OCI-LY1 (cell line): ENCODE data around the gene OSCAR.
"Not testable (repeated sequence)": the region's sequence is repeated elsewhere in the genome, so short reads cannot be mapped to it uniquely, and the experiment has no call there.

Experiments
- H2AFZ ChIP-seq: fragments of 200-600 bp; sonication (generic), shearing (Covaris generic); 2 replicates; pipeline ENCODE4 v1.6.0; 2014; ENCODE audit warnings: antibody characterized with exemption, mild to moderate bottlenecking, low read length
- H3F3A ChIP-seq: fragments of 200-600 bp; sonication (generic), shearing (Covaris generic); 2 replicates; pipeline ENCODE4 v1.6.0; 2014; ENCODE audit warnings: mild to moderate bottlenecking, antibody characterized with exemption, low read length, moderate library complexity; ENCODE audit not compliant: insufficient read depth
- H3K27ac ChIP-seq: fragments of 200-600 bp; sonication (generic); 2 replicates; pipeline ENCODE4 v1.5.1; 2014; ENCODE audit warnings: low read length, mixed run types, mild to moderate bottlenecking, low read depth; ENCODE audit not compliant: poor library complexity, severe bottlenecking
- H3K27me3 ChIP-seq: fragments of 200-600 bp; sonication (generic); 2 replicates; pipeline ENCODE4 v1.6.0; 2014; ENCODE audit warnings: antibody characterized with exemption, mild to moderate bottlenecking, low read length, moderate library complexity; ENCODE audit not compliant: insufficient read depth
- H3K36me3 ChIP-seq: fragments of 200-600 bp; sonication (generic); 2 replicates; pipeline ENCODE4 v1.6.1; 2014; ENCODE audit warnings: mild to moderate bottlenecking, antibody characterized with exemption, low read length, moderate library complexity, mixed read lengths; ENCODE audit not compliant: insufficient read depth
- H3K4me1 ChIP-seq: fragments of 200-600 bp; sonication (generic); 2 replicates; pipeline ENCODE4 v1.5.1; 2014; ENCODE audit warnings: mild to moderate bottlenecking, low read length, moderate library complexity; ENCODE audit not compliant: insufficient read depth, severe bottlenecking
- H3K4me2 ChIP-seq: fragments of 200-600 bp; sonication (generic), shearing (Covaris generic); 2 replicates; pipeline ENCODE4 v1.6.1; 2014; ENCODE audit warnings: low read length
- H3K4me3 ChIP-seq: fragments of 200-600 bp; sonication (generic); 2 replicates; pipeline ENCODE4 v1.5.1; 2014; ENCODE audit warnings: low read length, low read depth, mild to moderate bottlenecking, mixed read lengths; ENCODE audit not compliant: poor library complexity, severe bottlenecking
- H3K79me2 ChIP-seq: fragments of 200-600 bp; shearing (Covaris generic); 2 replicates; pipeline ENCODE4 v1.6.1; 2016; ENCODE audit warnings: mixed run types, low read length, mixed read lengths; ENCODE audit not compliant: insufficient read depth
- H3K9ac ChIP-seq: fragments of 200-600 bp; sonication (generic), shearing (Covaris generic); 2 replicates; pipeline ENCODE4 v1.6.1; 2014; ENCODE audit warnings: mild to moderate bottlenecking, low read length, mixed read lengths
- H3K9me2 ChIP-seq: fragments of 200-600 bp; sonication (generic), shearing (Covaris generic); 2 replicates; pipeline ENCODE4 v1.6.1; 2014; ENCODE audit warnings: low read depth, mild to moderate bottlenecking, low read length, mixed read lengths
- H3K9me3 ChIP-seq: fragments of 200-600 bp; shearing (Covaris generic); 2 replicates; pipeline ENCODE4 v1.6.1; 2014; ENCODE audit warnings: low read length, mixed read lengths
- H4K20me1 ChIP-seq: fragments of 200-600 bp; sonication (generic), shearing (Covaris generic); 2 replicates; pipeline ENCODE4 v1.6.0; 2016; ENCODE audit warnings: mild to moderate bottlenecking, low read length; ENCODE audit not compliant: insufficient read depth
- EZH2 ChIP-seq: fragments of 200-600 bp; sonication (generic), shearing (Covaris generic); IDR thresholded peaks from 2 replicates; pipeline ENCODE4 v1.8.0; 2017; ENCODE audit warnings: borderline replicate concordance, mixed run types, mild to moderate bottlenecking, antibody characterized with exemption, low read length, moderate library complexity, mixed read lengths
- TF ChIP-seq, protein P1 (sequence below): fragments of 200-600 bp; sonication (generic), shearing (Covaris generic); IDR thresholded peaks from 2 replicates; pipeline ENCODE4 v1.5.1; 2017; ENCODE audit warnings: mild to moderate bottlenecking, antibody characterized with exemption, low read length, moderate library complexity, mixed read lengths

The OSCAR gene

DNA sequence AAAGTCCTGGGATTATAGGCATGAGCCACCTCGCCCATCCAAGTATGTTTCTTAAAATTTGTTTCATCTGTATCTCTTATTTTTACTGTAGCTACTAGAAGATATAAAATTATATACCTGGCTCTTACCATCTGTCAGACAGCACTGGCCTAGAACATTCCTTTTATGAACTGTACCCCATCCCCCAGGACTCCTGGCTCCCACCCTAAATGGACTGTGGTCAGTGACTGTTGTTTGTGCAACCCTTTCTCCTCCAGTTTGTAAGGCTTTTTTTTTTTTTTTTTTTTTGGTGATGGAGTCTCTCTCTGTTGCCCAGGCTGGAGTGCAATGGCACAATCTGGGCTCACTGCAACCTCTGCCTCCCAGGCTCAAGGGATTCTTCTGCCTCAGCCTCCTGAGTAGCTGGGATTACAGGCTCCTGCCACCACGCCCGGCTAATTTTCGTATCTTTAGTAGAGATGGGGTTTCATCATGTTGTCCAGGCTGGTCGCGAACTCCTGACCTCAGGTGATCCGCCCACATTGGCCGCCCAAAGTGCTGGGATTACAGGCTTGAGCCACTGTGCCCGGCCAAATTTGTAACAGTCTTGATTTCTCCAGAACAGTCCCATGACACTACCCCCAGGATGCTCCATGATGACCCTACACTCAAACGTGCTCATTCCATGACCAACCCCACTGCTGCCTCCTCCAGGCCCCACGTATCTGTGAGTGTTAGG is 4.6 kb upstream of the OSCAR start:
- H3K36me3 ChIP-seq: peaks cover 54% of the 10 kb centered on the region
- peaks cover 19% of the 10 kb centered on the region for H3K4me1 ChIP-seq
- peaks cover 12% of the 10 kb centered on the region for H3K79me2 ChIP-seq

DNA sequence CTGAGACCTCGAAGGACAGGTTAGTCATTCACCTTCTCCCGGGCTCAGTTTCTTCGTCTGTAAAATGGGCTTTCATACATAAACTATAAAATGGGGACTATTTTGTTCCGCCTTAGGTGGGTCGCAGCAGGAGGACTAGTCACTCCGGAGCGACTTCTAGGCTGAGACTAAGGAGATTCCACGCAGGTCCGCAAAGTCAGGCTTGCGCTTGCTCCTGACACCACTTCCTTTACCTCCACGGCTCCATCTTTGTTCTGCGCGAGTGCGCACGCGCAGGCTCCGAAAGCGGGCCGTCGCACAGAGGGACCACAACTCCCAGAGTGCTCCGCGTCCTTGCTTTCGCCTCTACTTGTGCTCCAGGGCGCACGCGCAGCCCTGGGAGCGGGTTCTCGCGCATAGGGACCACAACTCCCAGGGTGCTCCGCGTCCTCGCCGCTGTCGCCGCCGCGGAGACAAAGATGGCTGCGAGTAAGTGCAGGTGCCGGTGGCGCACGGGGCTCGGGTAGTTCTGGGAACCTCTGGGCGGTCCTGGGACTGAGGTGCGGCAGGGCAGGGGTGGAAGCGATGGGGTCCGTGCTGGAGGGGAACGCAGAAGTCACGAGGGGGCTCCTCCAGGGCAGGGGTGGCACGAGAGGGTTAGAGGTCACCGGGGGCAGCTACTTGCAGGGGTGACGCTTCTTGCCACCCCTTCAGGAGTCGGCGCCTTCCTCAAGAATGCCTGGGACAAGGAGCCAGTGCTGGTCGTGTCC is 2.0 kb upstream of the OSCAR start, which contains the start of gene NDUFA3:
Gene NDUFA3, plus strand, starts transcription at position 435 of the 749 bp plus-strand sequence. Its CDS starts 24 bp downstream, at position 459.
- peak within 1 kb of the TSS; percentile 47 for H3K27ac ChIP-seq
- TF ChIP-seq EZH2: no peak
- TF ChIP-seq, protein P1, sequence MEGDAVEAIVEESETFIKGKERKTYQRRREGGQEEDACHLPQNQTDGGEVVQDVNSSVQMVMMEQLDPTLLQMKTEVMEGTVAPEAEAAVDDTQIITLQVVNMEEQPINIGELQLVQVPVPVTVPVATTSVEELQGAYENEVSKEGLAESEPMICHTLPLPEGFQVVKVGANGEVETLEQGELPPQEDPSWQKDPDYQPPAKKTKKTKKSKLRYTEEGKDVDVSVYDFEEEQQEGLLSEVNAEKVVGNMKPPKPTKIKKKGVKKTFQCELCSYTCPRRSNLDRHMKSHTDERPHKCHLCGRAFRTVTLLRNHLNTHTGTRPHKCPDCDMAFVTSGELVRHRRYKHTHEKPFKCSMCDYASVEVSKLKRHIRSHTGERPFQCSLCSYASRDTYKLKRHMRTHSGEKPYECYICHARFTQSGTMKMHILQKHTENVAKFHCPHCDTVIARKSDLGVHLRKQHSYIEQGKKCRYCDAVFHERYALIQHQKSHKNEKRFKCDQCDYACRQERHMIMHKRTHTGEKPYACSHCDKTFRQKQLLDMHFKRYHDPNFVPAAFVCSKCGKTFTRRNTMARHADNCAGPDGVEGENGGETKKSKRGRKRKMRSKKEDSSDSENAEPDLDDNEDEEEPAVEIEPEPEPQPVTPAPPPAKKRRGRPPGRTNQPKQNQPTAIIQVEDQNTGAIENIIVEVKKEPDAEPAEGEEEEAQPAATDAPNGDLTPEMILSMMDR: no peak
- peak within 1 kb of the TSS; percentile 89 for H3K4me2 ChIP-seq
- H3K79me2 ChIP-seq: peaks cover 12% of the 10 kb centered on the region
- H3K36me3 ChIP-seq: peaks cover 29% of the 10 kb centered on the region
- no peaks in the 10 kb centered on the region for H4K20me1 ChIP-seq
- H3K9ac ChIP-seq: peak within 1 kb of the TSS; percentile 88
- peaks cover 19% of the 10 kb centered on the region for H3K4me1 ChIP-seq
- no peaks in the 10 kb centered on the region for H3K9me3 ChIP-seq
- H3K9me2 ChIP-seq: no peaks in the 10 kb centered on the region
- H3K27me3 ChIP-seq: no peaks in the 10 kb centered on the region
- H3F3A ChIP-seq: no peaks in the 10 kb centered on the region
- H2AFZ ChIP-seq: peak within 1 kb of the TSS; percentile 45; the same call in 1 of the 2 replicates
- peak within 1 kb of the TSS; percentile 79 for H3K4me3 ChIP-seq

More for the DNA sequence above, 4.6 kb upstream of the OSCAR start:
- TF ChIP-seq, protein P1: no peak
- no peak for TF ChIP-seq EZH2
- Histone ChIP-seq H3F3A (no peaks in the 10 kb centered on the region), H3K4me2 (no peak overlapping the region), H3K9me2 (no peaks in the 10 kb centered on the region), H3K27ac (no peak overlapping the region), H3K9me3 (no peaks in the 10 kb centered on the region), H3K9ac (no peak overlapping the region), H2AFZ (no peak overlapping the region), H3K4me3 (no peak overlapping the region), H4K20me1 (no peaks in the 10 kb centered on the region), H3K27me3 (no peaks in the 10 kb centered on the region)

DNA sequence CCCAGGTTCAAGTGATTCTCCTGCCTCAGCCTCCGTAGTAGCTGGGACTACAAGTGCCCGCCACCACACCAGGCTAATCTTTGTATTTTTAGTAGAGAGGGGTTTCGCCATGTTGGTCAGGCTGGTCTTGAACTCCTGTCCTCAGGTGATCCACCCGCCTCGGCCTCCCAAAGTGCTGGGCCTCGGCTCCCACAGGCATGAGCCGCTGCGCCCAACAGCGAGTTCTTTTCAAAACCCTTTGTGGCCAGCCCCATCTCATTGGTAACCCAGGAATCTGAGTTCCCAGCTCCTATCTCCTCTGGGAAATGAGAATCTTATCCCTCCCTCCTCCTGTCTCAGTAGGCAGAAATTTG is 724 bp downstream of the OSCAR start:
- H2AFZ ChIP-seq, H3K27ac ChIP-seq, H3K36me3 ChIP-seq, H3K27me3 ChIP-seq, H3K9ac ChIP-seq, H3F3A ChIP-seq, H4K20me1 ChIP-seq, H3K9me3 ChIP-seq, H3K9me2 ChIP-seq, H3K4me3 ChIP-seq, H3K4me2 ChIP-seq: not testable (repeated sequence)
- Histone ChIP-seq H3K79me2 (peaks cover 12% of the 10 kb centered on the region), H3K4me1 (peaks cover 23% of the 10 kb centered on the region)
